Uterus (tissue), 2 donors: ENCODE data around the gene TPRG1L.

Experiments used
- CTCF ChIP-seq, 4 experiments: fragments of 200-600 bp in 2 of 4; fragments of 450-650 bp in 2 of 4; sonication (generic) in 2 of 4; IDR thresholded peaks; one replicate each; pipeline ENCODE4 v1.5.1; 2016 to 2019; ENCODE audit warnings: antibody characterized with exemption in 4 of 4, mild to moderate bottlenecking in 2 of 4, moderate library complexity in 1 of 4
- POLR2A ChIP-seq, 2 donors: fragments of 450-650 bp; IDR thresholded peaks; one replicate each; pipeline ENCODE4 v1.6.1; 2016; ENCODE audit warnings: antibody characterized with exemption in 2 of 2, mild to moderate bottlenecking in 1 of 2, moderate library complexity in 1 of 2

DNA sequence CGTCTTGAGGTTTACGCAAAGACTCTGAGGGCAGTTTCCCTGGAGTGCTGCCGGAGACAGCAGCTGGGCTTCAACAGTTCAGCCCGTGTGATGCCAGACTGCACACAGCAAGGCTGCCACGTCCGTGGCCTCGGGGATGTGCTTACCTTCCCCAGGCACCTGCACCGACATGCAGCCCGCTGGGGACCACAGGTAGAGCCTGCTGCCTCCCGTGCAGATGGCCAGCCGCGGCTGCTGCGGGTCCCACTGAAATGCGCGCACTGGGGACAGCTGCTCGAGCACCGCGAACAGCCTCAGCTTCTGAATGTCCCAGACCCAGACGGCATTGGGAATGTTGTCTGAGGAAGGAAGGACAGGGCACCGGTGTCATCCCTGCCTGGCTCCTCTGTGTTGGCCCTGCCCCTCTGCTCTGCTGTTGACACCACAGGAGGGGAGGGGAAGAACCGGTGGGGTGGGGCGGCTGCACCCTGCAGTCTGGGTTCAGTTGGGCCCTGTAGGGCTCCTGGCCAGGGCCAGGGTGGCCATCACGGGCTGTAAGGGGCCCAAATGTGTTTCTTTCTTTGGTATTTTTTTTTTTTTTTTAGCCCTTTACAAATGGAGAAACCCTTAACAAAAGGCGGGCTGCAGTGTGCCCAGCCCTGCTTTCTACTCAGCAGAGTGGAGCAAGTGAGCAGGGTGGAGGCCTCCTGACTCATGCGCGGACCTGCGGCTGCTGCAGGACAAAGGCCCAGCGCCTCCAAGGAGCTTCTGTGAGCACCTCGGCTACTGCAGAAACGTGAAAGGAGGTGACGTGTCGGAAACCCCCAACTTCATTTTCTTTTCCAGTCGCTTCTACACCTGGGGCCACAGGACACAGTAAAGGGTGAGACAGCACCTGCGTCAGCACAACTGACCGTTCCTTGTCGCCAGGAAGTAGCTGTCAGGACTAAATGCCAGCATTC is 6.8 kb downstream of the TPRG1L start:
- TF ChIP-seq CTCF (IDR thresholded peaks at IDR 0.05): no peak
- no peak for TF ChIP-seq POLR2A (IDR thresholded peaks at IDR 0.05)
